Activated T-cell treated with anti-CD3 and anti-CD28 coated beads, Interleukin-2, amount 50 U/mL, for 24 hours (primary cell): ENCODE measurements around the gene AQR.

Source experiments
- DNase-seq: peaks from one replicate; pipeline ENCODE4 v3.0.0-alpha.2; 2020
- H3K27ac Mint-ChIP-seq: 2 replicates; pipeline ENCODE4 v1.8.0; 2020; ENCODE audit warnings: mild to moderate bottlenecking, mixed read lengths
- H3K27me3 Mint-ChIP-seq: 2 replicates; pipeline ENCODE4 v1.8.0; 2020; ENCODE audit warnings: mixed read lengths
- H3K36me3 Mint-ChIP-seq: 2 replicates; pipeline ENCODE4 v1.8.0; 2020; ENCODE audit warnings: low read depth, mixed read lengths
- H3K4me1 Mint-ChIP-seq: 2 replicates; pipeline ENCODE4 v1.8.0; 2020; ENCODE audit warnings: low read depth, mixed read lengths
- H3K4me3 Mint-ChIP-seq: 2 replicates; pipeline ENCODE4 v1.8.0; 2020; ENCODE audit warnings: mild to moderate bottlenecking, moderate library complexity, mixed read lengths
- H3K9me3 Mint-ChIP-seq: 2 replicates; pipeline ENCODE4 v1.8.0; 2020; ENCODE audit warnings: mixed read lengths

Gene AQR

DNA sequence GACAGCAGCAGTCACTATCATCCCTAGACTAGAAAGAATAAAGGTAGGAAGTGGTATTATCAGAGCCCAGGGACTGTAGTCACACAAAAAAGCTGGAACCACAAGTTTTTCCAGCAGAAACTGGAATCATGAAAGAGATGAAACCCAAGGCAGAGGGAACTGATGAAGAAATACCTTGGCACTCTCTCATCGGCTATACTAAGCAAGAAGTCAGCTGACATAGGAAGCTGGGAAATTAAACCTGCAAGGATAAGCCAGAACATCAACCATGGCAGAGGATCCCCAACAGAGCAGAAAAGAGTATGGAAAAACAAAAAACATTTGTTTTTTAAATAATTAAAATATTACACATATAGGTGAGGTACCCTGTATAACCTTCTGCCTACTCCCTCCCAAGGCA, 86.5 kb downstream of the AQR start:
- Mint-ChIP-seq H3K27me3 (no peaks in the 10 kb centered on the region), H3K9me3 (no peaks in the 10 kb centered on the region)

DNA sequence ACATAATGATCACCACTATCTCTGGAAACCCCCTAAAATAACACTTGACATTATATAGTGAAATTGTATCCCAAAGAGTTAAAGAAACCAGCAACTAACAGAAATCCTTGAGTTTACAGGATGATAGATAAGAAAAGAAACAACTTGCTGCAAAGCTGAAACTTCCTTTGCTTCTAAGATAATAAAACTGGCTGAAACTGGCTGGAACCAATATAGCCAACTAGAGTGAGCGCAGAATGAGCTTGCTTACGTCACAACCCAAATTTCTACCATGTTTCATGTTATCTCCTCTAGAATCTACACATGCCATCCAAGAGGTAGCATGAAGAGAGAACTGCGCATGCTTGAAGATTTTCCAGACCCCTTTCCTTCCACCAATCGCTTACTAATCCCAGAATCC, 90.4 kb downstream of the AQR start:
- DNase-seq: no peak
- Mint-ChIP-seq H3K36me3 (peaks cover 89% of the 10 kb centered on the region), H3K4me1 (no peaks in the 10 kb centered on the region), H3K4me3 (no peak overlapping the region), H3K27me3 (no peaks in the 10 kb centered on the region), H3K27ac (no peak overlapping the region), H3K9me3 (no peaks in the 10 kb centered on the region)

More for the DNA sequence above, 86.5 kb downstream of the AQR start:
- no peak overlapping the region for H3K4me3 Mint-ChIP-seq
- H3K4me1 Mint-ChIP-seq: peaks cover 3% of the 10 kb centered on the region
- H3K27ac Mint-ChIP-seq: no peak overlapping the region
- no peak for DNase-seq
- peaks cover 90% of the 10 kb centered on the region for H3K36me3 Mint-ChIP-seq

DNA sequence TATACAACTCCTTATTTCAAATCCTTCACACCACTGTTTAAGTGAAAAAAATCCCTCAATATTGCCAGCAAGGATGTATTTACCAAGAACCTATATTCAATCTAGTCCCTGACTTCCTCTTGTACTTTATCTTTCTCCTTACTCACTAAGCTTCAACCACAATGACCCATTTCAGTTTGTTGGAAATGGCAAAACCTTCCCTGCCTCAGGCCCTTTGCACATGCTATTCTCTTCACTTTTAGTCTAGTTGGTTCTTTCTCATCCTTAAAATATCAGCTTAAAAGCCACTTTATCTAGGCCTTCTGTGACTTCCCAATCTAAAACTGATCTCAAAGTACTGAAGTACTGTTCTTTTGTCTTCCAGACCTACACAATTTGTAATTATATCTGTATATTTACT, 92.9 kb downstream of the AQR start:
- Mint-ChIP-seq H3K9me3 (no peaks in the 10 kb centered on the region), H3K27ac (no peak overlapping the region), H3K27me3 (no peaks in the 10 kb centered on the region), H3K4me1 (no peaks in the 10 kb centered on the region), H3K36me3 (peaks cover 93% of the 10 kb centered on the region), H3K4me3 (no peak overlapping the region)
- DNase-seq: no peak

DNA sequence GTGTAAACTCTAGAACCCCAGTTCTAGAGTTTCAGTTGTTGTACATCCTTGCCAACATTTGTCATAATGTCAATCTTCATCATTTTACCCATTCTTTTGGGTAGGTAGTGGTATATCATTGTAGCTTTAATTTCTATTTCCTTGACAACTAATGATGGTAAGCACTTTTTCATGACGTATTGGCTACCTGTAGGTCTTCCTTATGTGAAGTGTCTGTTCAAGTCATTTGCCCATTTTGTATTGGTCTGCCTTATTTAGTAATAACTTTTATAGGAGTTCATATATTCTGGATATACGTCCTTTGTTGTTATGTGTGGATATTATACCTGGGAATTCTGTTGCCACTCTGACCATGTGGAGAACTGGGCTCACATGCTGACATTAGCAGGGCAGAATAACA, 100.4 kb downstream of the AQR start:
- Mint-ChIP-seq H3K27me3 (no peaks in the 10 kb centered on the region), H3K4me1 (no peaks in the 10 kb centered on the region), H3K4me3 (no peak overlapping the region), H3K9me3 (peaks cover 4% of the 10 kb centered on the region), H3K36me3 (peaks cover 90% of the 10 kb centered on the region), H3K27ac (no peak overlapping the region)
- no peak for DNase-seq

DNA sequence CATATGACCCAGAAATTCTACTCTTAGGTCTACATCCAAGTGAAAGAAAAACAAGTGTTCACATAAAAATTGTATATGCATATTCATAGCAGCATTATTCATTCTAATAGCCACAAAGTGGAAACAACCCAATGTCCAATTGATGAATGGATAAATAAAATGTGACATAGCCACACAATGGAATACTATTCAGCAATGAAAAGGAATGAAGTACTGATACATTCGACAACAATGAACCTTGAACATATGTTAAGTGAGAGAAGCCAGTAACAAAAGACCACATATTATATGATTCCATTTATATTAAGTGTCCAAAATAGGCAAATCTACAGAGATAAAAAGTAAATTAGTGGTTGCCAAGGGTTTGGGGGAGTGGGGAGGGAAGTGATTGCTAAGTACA, 104.0 kb downstream of the AQR start:
- Mint-ChIP-seq H3K4me1 (no peaks in the 10 kb centered on the region), H3K9me3 (peaks cover 4% of the 10 kb centered on the region), H3K27ac (no peak overlapping the region), H3K4me3 (no peak overlapping the region), H3K36me3 (peaks cover 86% of the 10 kb centered on the region), H3K27me3 (no peaks in the 10 kb centered on the region)
- no peak for DNase-seq

DNA sequence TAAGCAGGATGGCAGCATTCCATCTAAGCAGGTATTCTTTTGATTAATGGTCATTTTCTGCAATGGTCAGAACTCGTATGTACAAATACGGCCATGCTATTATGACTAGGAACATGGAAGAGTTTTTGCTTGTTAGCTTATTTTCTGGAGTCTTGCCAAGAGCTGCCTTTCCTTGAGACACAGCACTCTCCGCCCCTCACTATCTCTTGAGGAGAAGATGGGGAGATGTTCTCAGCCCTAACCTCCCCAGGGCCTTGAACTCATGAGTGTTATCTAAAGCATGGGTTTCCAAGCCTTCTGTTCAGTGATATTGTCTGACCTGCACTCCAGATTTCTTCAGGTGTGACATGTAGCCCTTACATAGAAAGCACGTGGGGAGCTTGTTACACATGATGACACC, 108.3 kb downstream of the AQR start:
- H3K4me1 Mint-ChIP-seq: no peaks in the 10 kb centered on the region
- no peaks in the 10 kb centered on the region for H3K9me3 Mint-ChIP-seq
- no peak overlapping the region for H3K27ac Mint-ChIP-seq
- no peaks in the 10 kb centered on the region for H3K27me3 Mint-ChIP-seq
- H3K36me3 Mint-ChIP-seq: peaks cover 86% of the 10 kb centered on the region
- no peak for DNase-seq
- no peak overlapping the region for H3K4me3 Mint-ChIP-seq

DNA sequence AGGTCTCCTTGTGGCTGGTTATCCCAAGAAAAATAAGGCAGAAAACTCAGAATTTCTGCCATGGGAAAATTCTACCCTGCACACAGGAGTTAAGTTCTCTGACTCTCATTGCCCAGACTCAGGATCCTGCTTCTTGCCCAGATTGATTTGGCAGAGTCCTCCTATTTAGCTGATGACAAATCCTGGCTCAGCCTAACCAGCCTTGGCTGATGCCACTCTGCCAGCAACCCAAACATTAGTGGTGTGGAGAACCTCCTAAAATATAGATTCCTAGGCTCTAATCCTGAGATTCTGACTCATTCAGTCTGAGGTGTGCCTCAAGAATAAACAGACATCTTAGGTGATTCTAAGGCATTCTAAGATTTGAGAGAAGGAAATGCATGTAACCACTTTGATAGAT, 113.6 kb downstream of the AQR start:
- DNase-seq: no peak
- H3K36me3 Mint-ChIP-seq: peaks cover 80% of the 10 kb centered on the region
- no peaks in the 10 kb centered on the region for H3K9me3 Mint-ChIP-seq
- H3K4me1 Mint-ChIP-seq: peaks cover 11% of the 10 kb centered on the region
- no peak overlapping the region for H3K4me3 Mint-ChIP-seq
- peak overlapping the region; percentile 64 for H3K27ac Mint-ChIP-seq
- H3K27me3 Mint-ChIP-seq: no peaks in the 10 kb centered on the region

DNA sequence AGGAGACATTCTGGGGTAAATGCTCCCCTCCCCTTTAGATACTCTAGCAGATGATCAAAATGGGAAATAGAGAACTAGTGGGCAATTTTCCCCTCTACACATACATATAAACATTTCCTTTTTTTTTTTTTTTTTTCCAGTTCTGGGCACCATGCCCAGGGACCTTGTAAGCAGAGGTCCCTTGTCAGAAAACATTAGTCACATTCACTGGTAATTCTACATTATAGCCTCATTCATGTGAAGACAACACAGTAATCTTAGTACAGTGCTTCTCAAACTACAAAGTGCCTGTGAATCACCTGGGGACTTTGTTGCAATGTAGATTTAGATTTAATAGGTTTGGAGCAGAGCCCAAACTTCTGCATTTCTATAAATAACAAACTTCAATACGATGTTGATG, 114.1 kb downstream of the AQR start:
- DNase-seq: no peak
- Mint-ChIP-seq H3K9me3 (no peaks in the 10 kb centered on the region), H3K36me3 (peaks cover 77% of the 10 kb centered on the region), H3K27ac (peak overlapping the region; percentile 29), H3K4me1 (peaks cover 11% of the 10 kb centered on the region), H3K27me3 (no peaks in the 10 kb centered on the region), H3K4me3 (no peak overlapping the region)

DNA sequence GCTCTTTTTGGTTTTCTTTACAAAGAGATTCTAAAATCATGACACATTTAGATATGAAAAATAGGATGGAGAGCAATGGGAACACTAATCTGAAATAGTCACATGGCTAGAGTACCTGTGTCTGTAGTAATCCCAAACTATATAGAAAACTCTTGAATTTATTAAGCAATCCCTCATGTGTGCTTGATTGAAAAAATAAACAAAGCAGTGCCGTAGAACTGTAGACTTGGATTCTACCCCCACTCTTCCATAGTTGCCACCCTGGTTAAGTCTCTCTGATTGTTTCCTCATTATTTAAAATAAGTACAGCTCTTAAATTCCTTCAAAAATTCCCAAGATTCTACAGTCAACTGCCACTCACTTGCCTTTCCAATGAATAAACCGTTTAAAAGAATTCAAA, 115.3 kb downstream of the AQR start:
- Mint-ChIP-seq H3K9me3 (no peaks in the 10 kb centered on the region), H3K36me3 (peaks cover 66% of the 10 kb centered on the region), H3K27ac (no peak overlapping the region), H3K27me3 (no peaks in the 10 kb centered on the region), H3K4me3 (no peak overlapping the region), H3K4me1 (peaks cover 11% of the 10 kb centered on the region)
- no peak for DNase-seq

DNA sequence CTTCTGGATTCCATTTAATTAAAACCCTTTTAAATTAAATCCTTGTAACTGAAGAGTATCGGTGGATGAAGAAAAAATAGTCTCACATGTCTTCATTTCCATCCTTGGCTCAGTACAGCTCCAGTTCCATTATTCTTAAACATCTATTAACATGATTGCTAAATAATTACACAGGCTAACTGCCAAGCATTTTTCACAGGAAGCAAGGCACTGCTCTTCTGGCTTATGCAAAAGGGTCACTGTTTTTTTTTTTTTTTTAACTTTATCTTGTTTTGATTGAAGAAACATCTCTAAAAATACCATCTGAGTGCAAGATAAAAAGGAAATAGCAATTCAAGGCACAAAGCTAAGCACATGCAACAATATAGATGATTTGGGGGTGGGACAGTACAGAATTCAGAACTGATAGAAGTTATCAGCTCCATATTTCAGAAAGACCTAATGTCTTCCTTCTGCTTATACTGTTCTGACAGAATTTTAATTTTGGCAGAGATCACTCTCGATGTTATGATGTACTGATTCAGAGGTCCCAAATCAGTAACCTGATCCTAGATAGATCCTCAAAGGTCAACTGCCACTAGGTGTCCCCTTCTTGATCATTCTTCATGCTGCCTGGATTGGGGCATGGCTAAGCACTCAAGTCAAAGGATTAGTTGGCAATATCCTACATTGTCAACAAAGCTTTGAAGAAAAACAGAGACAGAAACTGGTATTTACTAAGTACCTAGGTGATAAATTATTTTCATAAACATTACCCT, 116.4 kb downstream of the AQR start:
- Mint-ChIP-seq H3K27ac (no peak overlapping the region), H3K4me3 (no peak overlapping the region), H3K27me3 (no peaks in the 10 kb centered on the region), H3K4me1 (peaks cover 11% of the 10 kb centered on the region), H3K9me3 (no peaks in the 10 kb centered on the region), H3K36me3 (peaks cover 56% of the 10 kb centered on the region)
- no peak for DNase-seq

DNA sequence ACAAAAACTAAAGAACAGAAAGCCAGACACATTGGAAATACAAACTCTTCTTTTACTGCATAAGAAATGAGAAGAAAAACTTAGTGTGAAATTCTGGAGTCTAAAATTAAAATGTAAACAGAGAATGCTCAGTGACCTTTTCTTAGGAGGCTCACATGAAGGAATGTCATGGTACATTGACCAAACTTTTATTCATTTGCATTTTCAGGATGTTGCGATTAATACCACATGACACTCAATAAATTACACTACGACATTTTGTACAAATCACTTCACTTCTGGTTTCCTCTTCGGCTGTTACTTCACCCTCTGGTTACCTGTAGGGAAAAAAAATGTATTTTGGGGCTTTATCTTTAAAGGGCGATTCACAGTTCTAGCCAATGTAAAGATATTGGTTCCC, 117.8 kb downstream of the AQR start:
- H3K9me3 Mint-ChIP-seq: no peaks in the 10 kb centered on the region
- peaks cover 41% of the 10 kb centered on the region for H3K36me3 Mint-ChIP-seq
- no peak for DNase-seq
- H3K4me3 Mint-ChIP-seq: no peak overlapping the region
- no peak overlapping the region for H3K27ac Mint-ChIP-seq
- no peaks in the 10 kb centered on the region for H3K27me3 Mint-ChIP-seq
- H3K4me1 Mint-ChIP-seq: peaks cover 11% of the 10 kb centered on the region

DNA sequence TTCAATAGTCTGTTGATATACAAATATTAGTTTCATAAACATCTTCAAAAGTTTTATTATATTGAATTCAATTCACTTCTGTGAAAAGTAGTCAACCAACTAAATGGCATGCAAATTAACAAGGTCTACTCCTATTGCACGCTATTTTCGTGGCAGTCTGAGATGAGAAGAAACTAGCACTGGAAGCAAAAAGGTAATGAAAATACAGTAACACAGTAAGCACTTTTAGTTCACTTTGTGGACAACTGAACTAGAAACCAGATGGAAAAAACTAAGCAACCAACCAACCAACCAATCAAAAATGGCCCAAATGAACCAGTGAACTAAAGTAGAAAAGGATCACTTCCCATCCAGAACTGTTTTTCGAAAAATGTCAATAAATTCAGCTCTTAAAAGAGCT, 118.5 kb downstream of the AQR start:
- Mint-ChIP-seq H3K27me3 (no peaks in the 10 kb centered on the region), H3K9me3 (no peaks in the 10 kb centered on the region), H3K27ac (peak overlapping the region; percentile 7), H3K36me3 (peaks cover 36% of the 10 kb centered on the region), H3K4me3 (no peak overlapping the region), H3K4me1 (peaks cover 10% of the 10 kb centered on the region)
- no peak for DNase-seq

DNA sequence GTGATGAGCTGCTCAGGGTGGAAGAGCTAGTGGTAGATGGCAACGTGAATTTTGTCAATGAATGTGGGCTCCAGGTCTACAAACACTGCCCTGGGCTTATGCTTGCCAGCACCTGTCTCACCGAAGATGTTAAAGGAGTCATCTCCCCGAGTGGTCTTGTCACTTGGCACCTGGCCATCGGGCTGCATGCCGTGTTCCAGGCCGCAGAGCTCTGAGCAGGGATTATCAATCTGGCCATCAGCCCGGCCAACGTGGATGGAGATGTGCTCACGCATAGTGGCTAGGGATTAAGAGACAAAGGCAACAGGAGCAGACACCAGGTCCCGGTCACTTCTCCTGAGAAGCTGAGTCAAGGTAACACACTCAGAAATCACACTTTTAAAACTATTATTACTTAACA, 119.4 kb downstream of the AQR start:
- Mint-ChIP-seq H3K27me3 (no peaks in the 10 kb centered on the region), H3K9me3 (no peaks in the 10 kb centered on the region), H3K27ac (no peak overlapping the region), H3K4me3 (no peak overlapping the region), H3K36me3 (peaks cover 27% of the 10 kb centered on the region), H3K4me1 (peaks cover 2% of the 10 kb centered on the region)
- DNase-seq: no peak

DNA sequence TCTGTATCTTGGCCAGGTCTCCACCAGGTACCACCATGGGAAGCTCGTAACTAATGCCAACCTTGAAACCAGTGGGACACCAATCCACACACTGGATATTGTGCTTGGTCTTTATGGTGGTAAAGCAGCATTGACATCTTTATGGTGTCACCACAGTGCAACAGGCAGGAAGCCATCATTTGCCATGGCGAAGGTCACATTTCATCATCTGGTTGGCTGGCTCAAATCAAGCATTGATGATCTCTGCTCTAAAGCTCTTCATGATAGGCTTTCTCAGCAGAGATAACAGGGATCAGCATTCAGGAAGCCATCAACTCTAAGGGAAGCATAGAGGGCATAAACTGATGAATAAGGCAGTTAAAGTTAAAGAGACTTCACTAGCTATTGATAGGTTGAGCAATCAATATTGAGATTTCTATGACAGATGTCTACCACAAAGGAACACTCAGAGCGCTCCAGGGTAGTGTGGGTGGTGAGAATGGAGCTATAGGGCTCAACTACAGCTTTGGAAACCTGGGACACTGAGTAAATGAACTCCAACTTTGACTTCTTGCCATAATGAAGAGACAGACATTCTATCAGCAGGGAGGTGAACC, 120.1 kb downstream of the AQR start:
- Mint-ChIP-seq H3K4me3 (no peak overlapping the region), H3K36me3 (peaks cover 20% of the 10 kb centered on the region), H3K27me3 (no peaks in the 10 kb centered on the region), H3K4me1 (no peaks in the 10 kb centered on the region), H3K27ac (no peak overlapping the region), H3K9me3 (no peaks in the 10 kb centered on the region)
- DNase-seq: no peak

DNA sequence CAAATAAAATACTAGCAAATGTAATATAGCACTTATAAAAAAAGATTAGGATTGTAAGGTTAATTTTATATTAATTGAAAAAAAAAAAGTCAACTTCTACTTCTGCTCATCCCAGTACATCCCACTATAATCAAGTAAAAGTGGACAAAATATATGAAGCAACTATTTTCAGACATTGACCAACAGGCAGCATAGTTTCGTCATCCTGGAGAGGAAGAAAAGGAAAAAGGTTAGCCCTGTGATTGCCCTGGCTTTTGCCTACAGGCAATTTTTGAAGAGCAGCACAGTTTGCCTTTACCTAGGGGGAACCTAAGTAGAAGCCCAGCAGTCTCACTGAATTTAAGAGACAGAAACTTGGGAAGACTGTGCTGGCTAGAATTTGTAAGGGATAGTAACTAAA, 121.9 kb downstream of the AQR start:
- Mint-ChIP-seq H3K27me3 (no peaks in the 10 kb centered on the region), H3K4me3 (no peak overlapping the region), H3K36me3 (peaks cover 2% of the 10 kb centered on the region), H3K27ac (no peak overlapping the region), H3K9me3 (no peaks in the 10 kb centered on the region), H3K4me1 (no peaks in the 10 kb centered on the region)
- no peak for DNase-seq
